ENCODE data around the gene AOC3.
"Not testable (repeated sequence)": the region's sequence is repeated elsewhere in the genome, so short reads cannot be mapped to it uniquely, and the experiment has no call there.

AOC3 gene

DNA sequence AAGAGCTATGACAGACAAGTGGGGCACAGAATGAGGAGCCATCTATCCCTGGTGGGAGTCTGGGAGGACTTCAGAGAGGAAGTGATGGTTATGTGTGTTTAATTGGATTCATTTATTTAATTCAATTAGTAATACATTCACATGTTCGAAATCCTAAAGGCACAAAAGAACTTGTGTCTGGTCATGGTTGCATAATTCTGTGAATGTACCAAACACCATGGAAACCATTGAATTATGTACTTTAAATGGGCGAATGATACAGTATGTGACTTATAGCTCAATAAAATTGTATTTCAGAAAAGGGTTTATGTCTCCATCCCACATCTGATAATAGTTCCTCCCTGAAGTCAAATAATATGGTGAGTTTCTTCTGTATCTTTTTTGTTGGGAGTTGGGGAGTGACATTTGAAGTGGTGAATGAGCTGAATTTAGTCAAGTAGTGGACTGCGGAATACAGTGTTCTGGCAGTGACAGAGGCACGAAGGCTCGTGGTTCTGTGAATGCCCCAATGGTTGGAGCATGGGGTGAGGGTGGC is 29.8 kb downstream of the AOC3 start:
- no peak overlapping the region for H3K4me3 ChIP-seq (ENCODE audit: low read length)
- no peak for DNase-seq (ENCODE audit: low read depth)
- TF ChIP-seq, protein P1, sequence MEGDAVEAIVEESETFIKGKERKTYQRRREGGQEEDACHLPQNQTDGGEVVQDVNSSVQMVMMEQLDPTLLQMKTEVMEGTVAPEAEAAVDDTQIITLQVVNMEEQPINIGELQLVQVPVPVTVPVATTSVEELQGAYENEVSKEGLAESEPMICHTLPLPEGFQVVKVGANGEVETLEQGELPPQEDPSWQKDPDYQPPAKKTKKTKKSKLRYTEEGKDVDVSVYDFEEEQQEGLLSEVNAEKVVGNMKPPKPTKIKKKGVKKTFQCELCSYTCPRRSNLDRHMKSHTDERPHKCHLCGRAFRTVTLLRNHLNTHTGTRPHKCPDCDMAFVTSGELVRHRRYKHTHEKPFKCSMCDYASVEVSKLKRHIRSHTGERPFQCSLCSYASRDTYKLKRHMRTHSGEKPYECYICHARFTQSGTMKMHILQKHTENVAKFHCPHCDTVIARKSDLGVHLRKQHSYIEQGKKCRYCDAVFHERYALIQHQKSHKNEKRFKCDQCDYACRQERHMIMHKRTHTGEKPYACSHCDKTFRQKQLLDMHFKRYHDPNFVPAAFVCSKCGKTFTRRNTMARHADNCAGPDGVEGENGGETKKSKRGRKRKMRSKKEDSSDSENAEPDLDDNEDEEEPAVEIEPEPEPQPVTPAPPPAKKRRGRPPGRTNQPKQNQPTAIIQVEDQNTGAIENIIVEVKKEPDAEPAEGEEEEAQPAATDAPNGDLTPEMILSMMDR (conservative IDR thresholded peaks at IDR 0.05; ENCODE audit: low read depth, low read length): no peak

GRCh38 chr17:42881706-42882105 is 30.7 kb downstream of the AOC3 start:
- DNase-seq (ENCODE audit: low read depth); H3K4me3 ChIP-seq (ENCODE audit: low read length): not testable (repeated sequence)

DNA sequence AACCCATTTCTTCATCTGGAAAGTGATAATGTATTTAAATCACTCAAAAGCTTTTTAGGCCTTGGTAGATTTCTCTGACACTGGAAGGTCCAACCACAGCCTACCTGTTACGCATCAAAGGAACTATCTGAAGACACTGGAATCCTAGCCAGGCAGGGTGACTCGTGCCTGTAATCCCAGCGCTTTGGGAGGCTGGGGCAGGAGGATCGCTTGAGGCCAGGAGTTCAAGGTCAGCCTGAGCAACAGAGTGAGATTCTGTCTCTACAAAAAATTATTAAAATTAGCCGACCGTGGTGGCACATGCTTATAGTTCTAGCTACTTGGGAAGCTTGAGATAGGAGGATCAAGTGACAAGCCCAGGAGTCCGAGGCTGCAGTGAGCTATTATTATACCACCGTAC is 31.2 kb downstream of the AOC3 start:
- TF ChIP-seq, protein P1 (conservative IDR thresholded peaks at IDR 0.05; ENCODE audit: low read depth, low read length): no peak
- no peak for DNase-seq (ENCODE audit: low read depth)
- H3K4me3 ChIP-seq (ENCODE audit: low read length): no peak overlapping the region

GRCh38 chr17:42883802-42884558 is 33.0 kb downstream of the AOC3 start:
- no peak for DNase-seq (ENCODE audit: low read depth)
- H3K4me3 ChIP-seq (ENCODE audit: low read length): no peak overlapping the region
- TF ChIP-seq, protein P1 (conservative IDR thresholded peaks at IDR 0.05; ENCODE audit: low read depth, low read length): no peak

DNA sequence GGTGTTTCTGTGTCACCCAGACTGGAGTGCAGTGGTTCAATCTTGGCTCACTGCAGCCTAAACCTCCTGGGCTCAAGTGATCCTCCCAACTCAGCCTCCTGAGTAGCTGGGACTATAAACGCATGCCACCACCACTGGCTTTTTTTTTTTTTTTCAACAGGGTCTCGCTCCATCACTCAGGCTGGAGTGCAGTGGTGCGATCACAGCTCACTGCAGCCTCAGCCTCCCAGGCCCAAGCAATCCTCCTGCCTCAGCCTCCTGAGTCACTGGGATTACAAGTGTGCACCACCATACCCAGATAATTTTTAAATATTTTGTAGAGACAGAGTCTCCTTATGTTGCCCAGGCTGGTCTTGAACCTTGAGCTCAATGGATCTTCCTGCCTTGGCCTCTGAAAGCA is 34.8 kb downstream of the AOC3 start:
- DNase-seq (ENCODE audit: low read depth); H3K4me3 ChIP-seq (ENCODE audit: low read length): not testable (repeated sequence)

DNA sequence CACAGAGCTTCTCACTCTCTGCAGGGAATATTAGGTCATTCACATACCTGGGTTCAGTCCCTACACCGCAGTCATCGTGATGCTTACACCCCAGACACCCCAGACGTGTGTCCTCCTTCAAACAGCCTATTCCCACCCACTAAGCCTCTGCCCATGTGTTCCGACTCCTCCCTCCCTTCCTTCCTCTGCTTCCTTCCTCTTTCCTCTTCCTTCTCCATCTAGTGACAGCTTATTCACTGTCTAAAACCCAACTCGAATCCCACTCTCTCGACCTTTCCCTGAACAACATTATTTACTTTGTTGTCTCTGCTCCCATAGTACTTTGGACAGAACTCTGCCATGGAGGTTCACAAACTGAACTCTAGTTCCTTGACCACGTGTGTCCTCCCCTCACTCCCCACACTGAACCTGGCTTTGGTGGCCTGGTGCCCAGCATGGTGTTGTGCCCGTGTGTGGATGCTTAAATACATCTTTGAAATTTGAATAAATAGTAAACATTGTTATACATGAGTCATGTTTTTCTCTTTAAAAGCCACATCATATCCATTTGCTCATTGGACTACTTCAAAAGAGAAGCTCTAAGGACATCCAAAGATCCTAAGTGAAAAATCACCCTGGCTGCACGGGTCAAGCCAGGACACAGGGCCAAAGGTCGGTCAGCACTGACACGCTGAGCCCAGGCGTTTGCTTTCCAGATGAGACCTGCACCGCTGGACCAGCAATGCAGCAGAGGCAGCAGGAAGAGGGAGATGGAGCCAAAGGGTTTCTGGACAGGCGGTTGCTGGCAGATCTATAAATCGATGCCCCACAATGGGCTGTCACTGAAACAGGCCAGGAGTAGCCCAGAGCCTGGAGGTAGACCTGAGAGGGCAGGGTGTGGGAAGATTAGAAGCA is 35.5 kb downstream of the AOC3 start:
- TF ChIP-seq, protein P1 (conservative IDR thresholded peaks at IDR 0.05; ENCODE audit: low read depth, low read length): no peak
- no peak for DNase-seq (ENCODE audit: low read depth)

GRCh38 chr17:42889809-42890208 is 38.8 kb downstream of the AOC3 start:
- TF ChIP-seq, protein P1 (conservative IDR thresholded peaks at IDR 0.05; ENCODE audit: low read depth, low read length): no peak

More for the DNA sequence above, 35.5 kb downstream of the AOC3 start:
- no peak overlapping the region for H3K4me3 ChIP-seq (ENCODE audit: low read length)

More at GRCh38 chr17:42889809-42890208, 38.8 kb downstream of the AOC3 start:
- no peak overlapping the region for H3K4me3 ChIP-seq (ENCODE audit: low read length)
- no peak for DNase-seq (ENCODE audit: low read depth)

Data from retinal pigment epithelial cell (primary cell).